ENCODE results near the gene PRR9.

The PRR9 gene, protein sequence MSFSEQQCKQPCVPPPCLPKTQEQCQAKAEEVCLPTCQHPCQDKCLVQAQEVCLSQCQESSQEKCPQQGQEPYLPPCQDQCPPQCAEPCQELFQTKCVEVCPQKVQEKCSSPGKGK

DNA sequence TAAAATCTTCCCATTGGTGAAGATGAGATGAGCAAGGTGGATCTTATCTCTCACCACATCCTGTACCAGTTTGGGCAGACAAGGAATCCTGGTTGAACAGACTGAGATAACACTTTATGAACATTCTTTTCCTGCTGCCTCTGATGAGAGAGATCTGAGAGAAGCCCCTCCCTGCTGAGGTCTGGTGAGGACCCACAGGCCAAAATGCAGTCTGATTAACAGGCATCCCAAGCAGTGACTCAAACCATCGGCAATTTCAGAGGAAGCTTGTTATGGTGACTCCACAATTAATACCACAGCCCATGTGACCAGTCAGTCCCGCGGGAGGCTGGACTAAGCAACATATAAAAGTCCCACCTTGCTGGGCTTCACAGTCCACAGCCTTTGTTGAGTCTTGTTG is at the start of gene PRR9:
Gene PRR9 (plus strand): TSS at position 373 of the 400 bp plus-strand sequence. CDS start 561 bp downstream, outside the sequence.
- TF ChIP-seq, protein P1, sequence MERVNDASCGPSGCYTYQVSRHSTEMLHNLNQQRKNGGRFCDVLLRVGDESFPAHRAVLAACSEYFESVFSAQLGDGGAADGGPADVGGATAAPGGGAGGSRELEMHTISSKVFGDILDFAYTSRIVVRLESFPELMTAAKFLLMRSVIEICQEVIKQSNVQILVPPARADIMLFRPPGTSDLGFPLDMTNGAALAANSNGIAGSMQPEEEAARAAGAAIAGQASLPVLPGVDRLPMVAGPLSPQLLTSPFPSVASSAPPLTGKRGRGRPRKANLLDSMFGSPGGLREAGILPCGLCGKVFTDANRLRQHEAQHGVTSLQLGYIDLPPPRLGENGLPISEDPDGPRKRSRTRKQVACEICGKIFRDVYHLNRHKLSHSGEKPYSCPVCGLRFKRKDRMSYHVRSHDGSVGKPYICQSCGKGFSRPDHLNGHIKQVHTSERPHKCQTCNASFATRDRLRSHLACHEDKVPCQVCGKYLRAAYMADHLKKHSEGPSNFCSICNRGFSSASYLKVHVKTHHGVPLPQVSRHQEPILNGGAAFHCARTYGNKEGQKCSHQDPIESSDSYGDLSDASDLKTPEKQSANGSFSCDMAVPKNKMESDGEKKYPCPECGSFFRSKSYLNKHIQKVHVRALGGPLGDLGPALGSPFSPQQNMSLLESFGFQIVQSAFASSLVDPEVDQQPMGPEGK (CRISPR knock-in tag; IDR thresholded peaks at IDR 0.05; ENCODE audit: borderline replicate concordance): no peak
- no peak for TF ChIP-seq ZFP30 (CRISPR knock-in tag; IDR thresholded peaks at IDR 0.05)
- TF ChIP-seq OSR1 (CRISPR knock-in tag; IDR thresholded peaks at IDR 0.05): no peak
- no peak for TF ChIP-seq ESRRG (CRISPR knock-in tag; IDR thresholded peaks at IDR 0.05)
- TF ChIP-seq, protein P2, sequence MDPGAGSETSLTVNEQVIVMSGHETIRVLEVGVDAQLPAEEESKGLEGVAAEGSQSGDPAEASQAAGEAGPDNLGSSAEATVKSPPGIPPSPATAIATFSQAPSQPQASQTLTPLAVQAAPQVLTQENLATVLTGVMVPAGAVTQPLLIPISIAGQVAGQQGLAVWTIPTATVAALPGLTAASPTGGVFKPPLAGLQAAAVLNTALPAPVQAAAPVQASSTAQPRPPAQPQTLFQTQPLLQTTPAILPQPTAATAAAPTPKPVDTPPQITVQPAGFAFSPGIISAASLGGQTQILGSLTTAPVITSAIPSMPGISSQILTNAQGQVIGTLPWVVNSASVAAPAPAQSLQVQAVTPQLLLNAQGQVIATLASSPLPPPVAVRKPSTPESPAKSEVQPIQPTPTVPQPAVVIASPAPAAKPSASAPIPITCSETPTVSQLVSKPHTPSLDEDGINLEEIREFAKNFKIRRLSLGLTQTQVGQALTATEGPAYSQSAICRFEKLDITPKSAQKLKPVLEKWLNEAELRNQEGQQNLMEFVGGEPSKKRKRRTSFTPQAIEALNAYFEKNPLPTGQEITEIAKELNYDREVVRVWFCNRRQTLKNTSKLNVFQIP (CRISPR knock-in tag; IDR thresholded peaks at IDR 0.05; ENCODE audit: borderline replicate concordance, low read depth): no peak
- TF ChIP-seq PPARA (CRISPR knock-in tag; IDR thresholded peaks at IDR 0.05; ENCODE audit: borderline replicate concordance): no peak
- TF ChIP-seq ISL1 (CRISPR knock-in tag; IDR thresholded peaks at IDR 0.05): no peak
- ATAC-seq: no peak

DNA sequence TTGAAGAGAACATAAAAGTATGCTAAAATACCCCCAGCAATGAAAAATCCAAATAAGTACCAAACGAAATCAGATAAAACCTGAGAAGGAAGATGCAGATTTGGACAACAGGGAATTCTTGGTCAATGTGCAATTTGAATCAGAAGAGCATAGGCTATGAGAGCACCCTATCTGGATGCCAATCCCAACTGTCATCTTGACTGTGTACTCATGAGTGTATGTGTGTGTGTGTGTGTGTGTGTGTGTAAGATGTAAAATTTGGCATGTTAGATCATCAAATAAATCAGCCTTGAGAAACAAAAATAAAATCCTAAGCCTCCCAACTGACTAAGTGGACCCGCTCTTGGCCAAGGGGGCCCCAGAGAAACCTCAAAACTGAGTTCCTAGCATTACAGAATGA is 48.7 kb upstream of the PRR9 start:
- TF ChIP-seq ZNF565 (CRISPR knock-in tag; conservative IDR thresholded peaks at IDR 0.05; ENCODE audit: low read depth): no peak
- no peak for TF ChIP-seq TCF4 (CRISPR knock-in tag; IDR thresholded peaks at IDR 0.05; ENCODE audit: borderline replicate concordance)
- TF ChIP-seq SNAI2 (CRISPR knock-in tag; IDR thresholded peaks at IDR 0.05): no peak
- no peak for TF ChIP-seq TOX (CRISPR knock-in tag; IDR thresholded peaks at IDR 0.05; ENCODE audit: borderline replicate concordance)
- TF ChIP-seq, protein P3, sequence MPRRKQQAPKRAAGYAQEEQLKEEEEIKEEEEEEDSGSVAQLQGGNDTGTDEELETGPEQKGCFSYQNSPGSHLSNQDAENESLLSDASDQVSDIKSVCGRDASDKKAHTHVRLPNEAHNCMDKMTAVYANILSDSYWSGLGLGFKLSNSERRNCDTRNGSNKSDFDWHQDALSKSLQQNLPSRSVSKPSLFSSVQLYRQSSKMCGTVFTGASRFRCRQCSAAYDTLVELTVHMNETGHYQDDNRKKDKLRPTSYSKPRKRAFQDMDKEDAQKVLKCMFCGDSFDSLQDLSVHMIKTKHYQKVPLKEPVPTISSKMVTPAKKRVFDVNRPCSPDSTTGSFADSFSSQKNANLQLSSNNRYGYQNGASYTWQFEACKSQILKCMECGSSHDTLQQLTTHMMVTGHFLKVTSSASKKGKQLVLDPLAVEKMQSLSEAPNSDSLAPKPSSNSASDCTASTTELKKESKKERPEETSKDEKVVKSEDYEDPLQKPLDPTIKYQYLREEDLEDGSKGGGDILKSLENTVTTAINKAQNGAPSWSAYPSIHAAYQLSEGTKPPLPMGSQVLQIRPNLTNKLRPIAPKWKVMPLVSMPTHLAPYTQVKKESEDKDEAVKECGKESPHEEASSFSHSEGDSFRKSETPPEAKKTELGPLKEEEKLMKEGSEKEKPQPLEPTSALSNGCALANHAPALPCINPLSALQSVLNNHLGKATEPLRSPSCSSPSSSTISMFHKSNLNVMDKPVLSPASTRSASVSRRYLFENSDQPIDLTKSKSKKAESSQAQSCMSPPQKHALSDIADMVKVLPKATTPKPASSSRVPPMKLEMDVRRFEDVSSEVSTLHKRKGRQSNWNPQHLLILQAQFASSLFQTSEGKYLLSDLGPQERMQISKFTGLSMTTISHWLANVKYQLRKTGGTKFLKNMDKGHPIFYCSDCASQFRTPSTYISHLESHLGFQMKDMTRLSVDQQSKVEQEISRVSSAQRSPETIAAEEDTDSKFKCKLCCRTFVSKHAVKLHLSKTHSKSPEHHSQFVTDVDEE (CRISPR knock-in tag; IDR thresholded peaks at IDR 0.05): no peak
- TF ChIP-seq CSDC2 (CRISPR knock-in tag; IDR thresholded peaks at IDR 0.05): no peak
- TF ChIP-seq ZNF70 (CRISPR knock-in tag; IDR thresholded peaks at IDR 0.05): no peak
- no peak for TF ChIP-seq ZFP30 (CRISPR knock-in tag; IDR thresholded peaks at IDR 0.05)
- no peak for TF ChIP-seq ZNF8 (CRISPR knock-in tag; IDR thresholded peaks at IDR 0.05)
- no peak for TF ChIP-seq GLIS3 (CRISPR knock-in tag; IDR thresholded peaks at IDR 0.05)
- TF ChIP-seq, protein P2 (CRISPR knock-in tag; IDR thresholded peaks at IDR 0.05; ENCODE audit: borderline replicate concordance, low read depth): no peak
- TF ChIP-seq, protein P1 (CRISPR knock-in tag; IDR thresholded peaks at IDR 0.05; ENCODE audit: borderline replicate concordance): no peak
- TF ChIP-seq, protein P4, sequence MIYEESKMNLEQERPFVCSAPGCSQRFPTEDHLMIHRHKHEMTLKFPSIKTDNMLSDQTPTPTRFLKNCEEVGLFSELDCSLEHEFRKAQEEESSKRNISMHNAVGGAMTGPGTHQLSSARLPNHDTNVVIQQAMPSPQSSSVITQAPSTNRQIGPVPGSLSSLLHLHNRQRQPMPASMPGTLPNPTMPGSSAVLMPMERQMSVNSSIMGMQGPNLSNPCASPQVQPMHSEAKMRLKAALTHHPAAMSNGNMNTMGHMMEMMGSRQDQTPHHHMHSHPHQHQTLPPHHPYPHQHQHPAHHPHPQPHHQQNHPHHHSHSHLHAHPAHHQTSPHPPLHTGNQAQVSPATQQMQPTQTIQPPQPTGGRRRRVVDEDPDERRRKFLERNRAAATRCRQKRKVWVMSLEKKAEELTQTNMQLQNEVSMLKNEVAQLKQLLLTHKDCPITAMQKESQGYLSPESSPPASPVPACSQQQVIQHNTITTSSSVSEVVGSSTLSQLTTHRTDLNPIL (CRISPR knock-in tag; IDR thresholded peaks at IDR 0.05; ENCODE audit: low read depth): no peak
- TF ChIP-seq, protein P5, sequence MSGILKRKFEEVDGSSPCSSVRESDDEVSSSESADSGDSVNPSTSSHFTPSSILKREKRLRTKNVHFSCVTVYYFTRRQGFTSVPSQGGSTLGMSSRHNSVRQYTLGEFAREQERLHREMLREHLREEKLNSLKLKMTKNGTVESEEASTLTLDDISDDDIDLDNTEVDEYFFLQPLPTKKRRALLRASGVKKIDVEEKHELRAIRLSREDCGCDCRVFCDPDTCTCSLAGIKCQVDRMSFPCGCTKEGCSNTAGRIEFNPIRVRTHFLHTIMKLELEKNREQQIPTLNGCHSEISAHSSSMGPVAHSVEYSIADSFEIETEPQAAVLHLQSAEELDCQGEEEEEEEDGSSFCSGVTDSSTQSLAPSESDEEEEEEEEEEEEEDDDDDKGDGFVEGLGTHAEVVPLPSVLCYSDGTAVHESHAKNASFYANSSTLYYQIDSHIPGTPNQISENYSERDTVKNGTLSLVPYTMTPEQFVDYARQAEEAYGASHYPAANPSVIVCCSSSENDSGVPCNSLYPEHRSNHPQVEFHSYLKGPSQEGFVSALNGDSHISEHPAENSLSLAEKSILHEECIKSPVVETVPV (CRISPR knock-in tag; IDR thresholded peaks at IDR 0.05): no peak
- no peak for ATAC-seq
